ENCODE data around the gene CA4. TPM values are rescaled to one million over a fixed set of nuclear protein-coding genes. Genes with fewer than 3 reads are reported as not detected.

CA4 gene
- total RNA-seq, 2 experiments from 2014 or later, result not detected

GRCh38 chr17:60145006-60145935 lies 4.5 kb upstream of the CA4 start:
- Mint-ChIP-seq H3K27me3 (peaks cover 73% of the 10 kb centered on the region), H3K4me1 (peaks cover 15% of the 10 kb centered on the region), H3K4me3 (no peak overlapping the region), H3K27ac (no peak overlapping the region), H3K9me3 (ENCODE audit: low read depth) (no peaks in the 10 kb centered on the region), H3K36me3 (ENCODE audit: low read depth) (no peaks in the 10 kb centered on the region)
- intact Hi-C loops (cut with DNase I, micrococcal nuclease), result loop anchor here in 1 of 2 experiments (5.0 kb wide), 1 partner anchor 48 kb away; no protein-coding TSS in a partner anchor
- ATAC-seq (no peak), DNase-seq (no peak)
- ChIA-PET CTCF (interaction anchor here (1.1 kb wide), 1 partner anchor 25 kb away, joined by 5 read pairs; no protein-coding TSS in a partner anchor), POLR2A (no interaction called here)

DNA sequence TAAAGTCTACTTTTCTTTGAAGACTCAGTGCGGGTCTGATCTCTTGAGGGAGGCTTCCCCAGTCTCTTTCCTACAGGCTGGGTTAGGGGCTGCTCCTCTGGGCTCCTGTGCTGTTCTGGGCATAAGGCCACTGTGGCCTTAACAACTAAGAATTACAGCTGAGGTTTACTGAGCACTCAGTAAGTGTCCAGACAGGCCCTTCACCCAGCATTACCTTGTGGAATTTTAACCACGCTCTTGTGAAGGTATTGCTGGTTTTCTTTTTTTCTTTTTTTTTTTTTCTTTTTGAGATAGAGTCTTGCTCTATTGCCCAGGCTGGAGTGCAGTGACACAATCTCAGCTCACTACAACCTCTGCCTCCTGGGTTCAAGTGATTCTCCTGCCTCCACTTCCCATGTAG lies 3.6 kb upstream of the CA4 start:
- no peak overlapping the region for H3K4me3 Mint-ChIP-seq
- ChIA-PET POLR2A (interaction anchor here (0.6 kb wide), 1 partner anchor 528 kb away, joined by 3 read pairs; no protein-coding TSS in a partner anchor), CTCF (interaction anchor here (0.7 to 1.1 kb wide), 2 partner anchors 24 to 492 kb away, joined by 3 to 5 read pairs; no protein-coding TSS in a partner anchor)
- no peaks in the 10 kb centered on the region for H3K9me3 Mint-ChIP-seq (ENCODE audit: low read depth)
- H3K36me3 Mint-ChIP-seq (ENCODE audit: low read depth), result no peaks in the 10 kb centered on the region
- H3K4me1 Mint-ChIP-seq, result peaks cover 20% of the 10 kb centered on the region
- no peak overlapping the region for H3K27ac Mint-ChIP-seq
- peaks cover 71% of the 10 kb centered on the region for H3K27me3 Mint-ChIP-seq
- DNase-seq, result no peak
- ATAC-seq, result no peak
- intact Hi-C loops (cut with DNase I, micrococcal nuclease), result loop anchor here in 1 of 2 experiments (5.0 kb wide), 1 partner anchor 49 kb away; no protein-coding TSS in a partner anchor

GRCh38 chr17:60147553-60148223 lies 2.1 kb upstream of the CA4 start:
- ChIA-PET POLR2A (no interaction called here), CTCF (interaction anchor here (0.6 kb wide), 1 partner anchor 19 kb away, joined by 3 read pairs; no protein-coding TSS in a partner anchor)
- Mint-ChIP-seq H3K27ac (no peak overlapping the region), H3K4me1 (peaks cover 22% of the 10 kb centered on the region), H3K4me3 (no peak overlapping the region), H3K9me3 (ENCODE audit: low read depth) (no peaks in the 10 kb centered on the region), H3K36me3 (ENCODE audit: low read depth) (no peaks in the 10 kb centered on the region), H3K27me3 (peaks cover 73% of the 10 kb centered on the region)
- DNase-seq, result no peak
- no peak for ATAC-seq
- intact Hi-C loops (cut with DNase I, micrococcal nuclease), result loop anchor here in 1 of 2 experiments (5.0 kb wide), 1 partner anchor 50 kb away; no protein-coding TSS in a partner anchor

GRCh38 chr17:60148373-60148772 lies 1.4 kb upstream of the CA4 start:
- intact Hi-C loops (cut with DNase I, micrococcal nuclease), result loop anchor here in 1 of 2 experiments (5.0 kb wide), 1 partner anchor 51 kb away; no protein-coding TSS in a partner anchor
- ChIA-PET CTCF (interaction anchor here (0.6 kb wide), 1 partner anchor 11 kb away, joined by 3 read pairs; no protein-coding TSS in a partner anchor), POLR2A (no interaction called here)
- Mint-ChIP-seq H3K27ac (no peak overlapping the region), H3K27me3 (peaks cover 68% of the 10 kb centered on the region), H3K36me3 (ENCODE audit: low read depth) (no peaks in the 10 kb centered on the region), H3K4me3 (no peak overlapping the region), H3K4me1 (peaks cover 17% of the 10 kb centered on the region), H3K9me3 (ENCODE audit: low read depth) (no peaks in the 10 kb centered on the region)
- ATAC-seq, result no peak
- DNase-seq, result no peak

DNA sequence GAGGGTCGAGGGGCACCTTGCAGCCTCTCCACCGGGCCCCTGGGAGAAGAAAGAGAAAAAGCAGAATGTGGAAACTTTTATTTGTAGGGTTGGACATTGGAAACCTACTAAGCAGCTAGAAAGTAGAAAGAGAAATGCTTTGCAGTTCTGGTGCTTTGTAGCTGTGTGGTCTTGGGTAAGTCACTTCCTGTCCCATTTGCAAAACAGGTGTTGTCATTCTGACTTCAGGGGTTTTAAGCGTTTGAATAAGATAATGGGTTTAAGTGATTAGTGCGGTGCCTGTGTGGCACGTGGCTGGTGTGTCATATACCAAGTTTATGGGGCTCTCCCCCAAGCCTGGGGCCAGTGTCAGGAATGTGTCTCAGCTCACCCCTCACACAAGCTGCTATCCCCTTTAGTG lies 1.6 kb downstream of the CA4 start:
- no peak overlapping the region for H3K4me3 Mint-ChIP-seq
- CTCF ChIA-PET, result interaction anchor here (0.6 to 1.3 kb wide), 5 partner anchors 11 to 1052 kb away, joined by 3 to 4 read pairs (median 4); no protein-coding TSS in a partner anchor
- POLR2A ChIA-PET, result no interaction called here
- no peak overlapping the region for H3K27ac Mint-ChIP-seq
- H3K36me3 Mint-ChIP-seq (ENCODE audit: low read depth), result no peaks in the 10 kb centered on the region
- DNase-seq (peak; percentile 52), ATAC-seq (peak; percentile 78)
- peaks cover 48% of the 10 kb centered on the region for H3K27me3 Mint-ChIP-seq
- intact Hi-C loops (cut with DNase I, micrococcal nuclease), result no loop called here
- peaks cover 12% of the 10 kb centered on the region for H3K4me1 Mint-ChIP-seq
- H3K9me3 Mint-ChIP-seq (ENCODE audit: low read depth), result no peaks in the 10 kb centered on the region

DNA sequence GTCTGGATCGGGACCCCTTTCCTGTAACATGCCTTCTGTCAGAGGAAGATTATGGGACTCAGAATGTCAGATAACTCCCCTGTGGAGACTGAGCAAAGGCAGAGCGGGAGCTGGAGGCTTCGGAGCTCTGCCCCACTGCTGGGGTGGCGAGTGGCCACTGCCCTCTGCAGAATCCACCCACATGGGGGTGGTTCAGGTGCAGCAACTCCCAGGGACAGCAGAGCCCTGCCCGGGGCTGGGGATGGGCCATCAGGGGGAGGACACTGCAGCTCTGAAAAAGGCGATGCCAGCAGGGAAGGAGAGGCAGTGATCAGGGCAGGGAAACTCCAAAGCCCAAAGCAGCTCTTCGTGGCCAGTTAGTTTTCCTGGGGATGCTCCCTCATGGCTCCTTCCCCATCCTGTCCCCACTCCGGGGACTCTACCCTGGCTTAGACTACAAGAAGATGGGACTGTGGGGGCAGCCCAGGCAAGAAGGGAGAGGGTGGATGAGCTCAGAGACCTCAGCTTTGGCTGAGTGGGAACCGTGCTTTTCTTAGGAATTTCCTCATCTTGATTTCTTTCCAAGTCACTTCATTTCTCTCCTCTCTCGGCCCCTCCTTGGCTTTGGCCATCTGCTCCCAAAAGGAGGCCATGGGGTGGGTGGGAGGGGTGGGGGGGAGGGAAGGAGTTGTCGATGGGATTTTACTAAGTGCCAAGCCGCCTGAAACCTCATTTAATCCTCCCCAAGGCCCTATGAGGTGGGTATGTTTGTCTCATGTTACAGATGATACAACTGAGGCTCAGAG lies 4.0 kb downstream of the CA4 start:
- ATAC-seq (no peak), DNase-seq (no peak)
- CTCF ChIA-PET, result interaction anchor here (0.7 to 1.1 kb wide), 2 partner anchors 281 to 485 kb away, joined by 3 read pairs; no protein-coding TSS in a partner anchor
- no peak overlapping the region for H3K4me3 Mint-ChIP-seq
- intact Hi-C loops (cut with DNase I, micrococcal nuclease), result no loop called here
- peaks cover 41% of the 10 kb centered on the region for H3K27me3 Mint-ChIP-seq
- POLR2A ChIA-PET, result no interaction called here
- H3K27ac Mint-ChIP-seq, result no peak overlapping the region
- peaks cover 12% of the 10 kb centered on the region for H3K4me1 Mint-ChIP-seq
- H3K9me3 Mint-ChIP-seq (ENCODE audit: low read depth), result no peaks in the 10 kb centered on the region
- no peaks in the 10 kb centered on the region for H3K36me3 Mint-ChIP-seq (ENCODE audit: low read depth)

- no peak for DNase-seq
- no peak for ATAC-seq
- ChIA-PET POLR2A (no interaction called here), CTCF (no interaction called here)
- intact Hi-C loops (cut with DNase I, micrococcal nuclease), result no loop called here
- Mint-ChIP-seq H3K27ac (no peak overlapping the region), H3K4me1 (peaks cover 9% of the 10 kb centered on the region), H3K36me3 (ENCODE audit: low read depth) (no peaks in the 10 kb centered on the region), H3K9me3 (ENCODE audit: low read depth) (no peaks in the 10 kb centered on the region), H3K4me3 (no peak overlapping the region), H3K27me3 (peaks cover 34% of the 10 kb centered on the region)
Measured at GRCh38 chr17:60154616-60155426, 5.0 kb downstream of the CA4 start.

DNA sequence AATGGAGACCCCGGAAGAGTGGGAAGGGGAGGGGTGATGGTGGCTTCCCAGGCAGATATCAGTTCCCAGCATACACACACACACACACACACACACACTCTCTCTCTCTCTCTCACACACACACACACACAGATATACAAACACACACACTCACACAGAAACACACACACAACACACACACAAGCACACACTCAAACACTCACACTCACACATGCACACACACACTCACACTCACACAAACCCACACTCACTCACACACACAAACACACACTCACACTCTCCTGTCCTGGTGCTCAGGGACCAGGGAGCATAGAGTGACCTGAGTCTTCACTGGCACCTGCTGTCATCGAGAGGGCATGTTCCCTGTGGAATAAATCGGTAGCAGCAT lies 5.6 kb downstream of the CA4 start:
- Mint-ChIP-seq H3K9me3 (ENCODE audit: low read depth) (no peaks in the 10 kb centered on the region), H3K4me1 (peaks cover 9% of the 10 kb centered on the region), H3K27me3 (peaks cover 34% of the 10 kb centered on the region), H3K4me3 (no peak overlapping the region), H3K27ac (no peak overlapping the region), H3K36me3 (ENCODE audit: low read depth) (no peaks in the 10 kb centered on the region)
- DNase-seq, result no peak
- intact Hi-C loops (cut with DNase I, micrococcal nuclease), result no loop called here
- CTCF ChIA-PET, result no interaction called here
- POLR2A ChIA-PET, result no interaction called here
- no peak for ATAC-seq

- no peaks in the 10 kb centered on the region for H3K36me3 Mint-ChIP-seq (ENCODE audit: low read depth)
- CTCF ChIA-PET, result no interaction called here
- intact Hi-C loops (cut with DNase I, micrococcal nuclease), result no loop called here
- ATAC-seq (no peak), DNase-seq (no peak)
- H3K27ac Mint-ChIP-seq, result no peak overlapping the region
- peaks cover 7% of the 10 kb centered on the region for H3K4me1 Mint-ChIP-seq
- H3K4me3 Mint-ChIP-seq, result no peak overlapping the region
- POLR2A ChIA-PET, result no interaction called here
- H3K27me3 Mint-ChIP-seq, result peaks cover 32% of the 10 kb centered on the region
- no peaks in the 10 kb centered on the region for H3K9me3 Mint-ChIP-seq (ENCODE audit: low read depth)
Measured at GRCh38 chr17:60155815-60156214, 6.0 kb downstream of the CA4 start.

GRCh38 chr17:60156746-60157145 lies 7.0 kb downstream of the CA4 start:
- no peak overlapping the region for H3K4me3 Mint-ChIP-seq
- ChIA-PET CTCF (interaction anchor here (0.6 kb wide), 1 partner anchor 68 kb away, joined by 4 read pairs; no protein-coding TSS in a partner anchor), POLR2A (interaction anchor here (0.6 kb wide), 1 partner anchor 20 kb away, joined by 4 read pairs; no protein-coding TSS in a partner anchor)
- no peaks in the 10 kb centered on the region for H3K36me3 Mint-ChIP-seq (ENCODE audit: low read depth)
- intact Hi-C loops (cut with DNase I, micrococcal nuclease), result no loop called here
- H3K9me3 Mint-ChIP-seq (ENCODE audit: low read depth), result no peaks in the 10 kb centered on the region
- no peaks in the 10 kb centered on the region for H3K4me1 Mint-ChIP-seq
- peaks cover 27% of the 10 kb centered on the region for H3K27me3 Mint-ChIP-seq
- no peak for DNase-seq
- no peak for ATAC-seq
- no peak overlapping the region for H3K27ac Mint-ChIP-seq

All from activated CD4-positive, alpha-beta T cell treated with anti-CD3 and anti-CD28 coated beads for 36 hours (primary cell).